T-helper 9 cell (primary cell): ENCODE measurements around the gene SRRM1.
"Not testable (repeated sequence)": the region's sequence is repeated elsewhere in the genome, so short reads cannot be mapped to it uniquely, and the experiment has no call there.

ENCODE experiments used
- DNase-seq: peaks from one replicate; pipeline ENCODE4 v3.0.0-alpha.2; 2020

SRRM1 gene

GRCh38 chr1:24695202-24695974, 52.3 kb downstream of the SRRM1 start:
- no peak for DNase-seq

GRCh38 chr1:24696041-24696755, 53.1 kb downstream of the SRRM1 start:
- DNase-seq = no peak

DNA sequence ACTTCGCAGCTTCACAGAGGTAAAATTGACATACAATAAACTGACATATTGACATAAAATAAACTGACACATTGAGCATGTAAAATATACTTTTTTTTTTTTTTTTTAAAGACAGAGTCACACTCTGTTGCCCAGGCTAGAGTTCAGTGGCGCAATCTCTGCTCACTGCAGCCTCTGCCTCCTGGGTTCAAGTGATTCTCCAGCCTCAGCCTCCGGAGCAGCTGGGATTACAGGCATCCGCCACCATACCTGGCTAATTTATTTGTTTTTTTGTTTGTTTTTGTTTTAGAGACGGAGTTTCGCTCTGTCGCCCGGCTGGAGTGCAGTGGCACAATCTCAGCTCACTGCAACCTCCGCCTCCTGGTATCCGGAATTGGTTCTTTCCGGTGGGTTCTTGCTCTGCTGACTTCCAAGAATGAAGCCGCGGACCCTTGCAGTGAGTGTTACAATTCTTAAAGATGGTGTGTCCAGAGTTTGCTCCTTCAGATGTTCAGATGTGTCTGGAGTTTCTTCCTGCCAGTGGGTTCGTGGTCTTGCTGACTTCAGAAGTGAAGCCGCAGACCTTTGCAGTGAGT, 53.7 kb downstream of the SRRM1 start:
- DNase-seq = no peak

GRCh38 chr1:24697453-24698001, 54.4 kb downstream of the SRRM1 start:
- not testable (repeated sequence) for DNase-seq

DNA sequence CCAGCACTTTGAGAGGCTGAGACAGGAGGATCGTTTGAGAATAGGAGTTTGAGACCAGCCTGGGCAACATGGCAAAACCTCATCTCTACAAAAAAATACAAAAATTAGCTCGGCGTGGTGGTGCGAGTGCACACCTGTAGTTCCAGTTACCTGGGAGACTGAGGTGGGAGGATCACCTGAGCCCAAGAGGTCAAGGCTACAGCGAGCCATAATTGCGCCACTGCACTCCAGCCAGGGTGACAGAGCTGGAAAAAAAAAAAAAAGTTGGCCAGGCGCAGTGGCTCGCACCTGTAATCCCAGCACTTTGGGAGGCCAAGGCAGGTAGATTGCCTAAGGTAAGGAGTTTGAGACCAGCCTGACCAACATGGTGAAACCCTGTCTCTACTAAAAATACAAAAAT, 55.2 kb downstream of the SRRM1 start:
- not testable (repeated sequence) for DNase-seq

DNA sequence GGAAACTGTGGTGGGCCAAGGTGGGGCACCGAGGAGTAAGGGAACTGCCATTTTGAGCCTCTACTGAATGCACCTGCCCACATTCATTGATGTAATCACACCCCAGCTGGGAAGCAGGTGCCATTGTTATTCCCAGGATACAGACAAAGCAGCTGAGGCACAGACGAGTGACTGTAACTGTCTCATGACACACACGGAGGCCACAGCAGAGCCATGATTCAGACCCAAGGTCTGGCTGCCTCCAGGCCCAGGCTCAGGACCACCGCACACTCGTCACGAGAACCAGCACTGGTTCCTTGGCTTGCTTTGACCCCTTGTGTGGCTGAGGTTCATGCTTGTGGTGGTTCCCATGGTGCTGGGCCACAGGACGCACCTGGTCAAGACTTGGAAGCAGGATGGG, 56.5 kb downstream of the SRRM1 start:
- DNase-seq = no peak

DNA sequence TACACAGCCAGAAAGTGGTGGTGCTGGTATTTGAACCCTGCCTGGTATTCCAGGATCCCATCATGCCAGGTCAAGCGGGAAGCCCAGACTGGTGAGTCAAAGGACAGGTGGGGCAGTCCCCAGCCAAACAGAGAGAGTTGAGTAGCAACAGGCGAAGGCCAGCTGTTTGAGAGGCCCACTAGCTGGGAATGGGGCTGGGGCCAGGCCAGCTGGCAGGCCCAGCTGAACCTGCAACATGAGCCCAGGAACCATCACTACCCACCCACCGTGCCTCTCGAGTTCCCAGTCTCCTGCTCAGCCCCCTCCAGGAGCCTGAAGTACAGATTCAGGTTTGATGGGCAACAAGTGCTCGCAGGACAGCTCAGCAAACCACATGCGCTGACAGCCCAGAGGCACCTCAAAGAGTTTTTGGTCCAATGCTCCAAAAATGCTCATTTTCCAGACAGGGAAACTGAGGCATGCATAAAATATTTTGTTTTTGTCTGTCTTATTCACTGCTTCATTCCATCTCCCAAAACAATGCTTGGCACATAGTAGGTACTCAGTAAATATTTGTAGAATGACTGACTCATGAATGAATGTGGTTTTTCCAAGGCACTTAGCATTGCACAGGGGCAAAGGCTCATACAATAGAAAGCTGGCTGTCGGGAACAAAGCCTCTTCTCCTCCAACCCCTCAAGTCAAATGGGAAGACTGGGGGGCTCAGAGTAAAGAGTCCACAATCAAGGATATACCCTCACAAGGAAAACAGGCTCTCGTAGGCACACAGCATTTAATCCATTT, 59.6 kb downstream of the SRRM1 start:
- no peak for DNase-seq

DNA sequence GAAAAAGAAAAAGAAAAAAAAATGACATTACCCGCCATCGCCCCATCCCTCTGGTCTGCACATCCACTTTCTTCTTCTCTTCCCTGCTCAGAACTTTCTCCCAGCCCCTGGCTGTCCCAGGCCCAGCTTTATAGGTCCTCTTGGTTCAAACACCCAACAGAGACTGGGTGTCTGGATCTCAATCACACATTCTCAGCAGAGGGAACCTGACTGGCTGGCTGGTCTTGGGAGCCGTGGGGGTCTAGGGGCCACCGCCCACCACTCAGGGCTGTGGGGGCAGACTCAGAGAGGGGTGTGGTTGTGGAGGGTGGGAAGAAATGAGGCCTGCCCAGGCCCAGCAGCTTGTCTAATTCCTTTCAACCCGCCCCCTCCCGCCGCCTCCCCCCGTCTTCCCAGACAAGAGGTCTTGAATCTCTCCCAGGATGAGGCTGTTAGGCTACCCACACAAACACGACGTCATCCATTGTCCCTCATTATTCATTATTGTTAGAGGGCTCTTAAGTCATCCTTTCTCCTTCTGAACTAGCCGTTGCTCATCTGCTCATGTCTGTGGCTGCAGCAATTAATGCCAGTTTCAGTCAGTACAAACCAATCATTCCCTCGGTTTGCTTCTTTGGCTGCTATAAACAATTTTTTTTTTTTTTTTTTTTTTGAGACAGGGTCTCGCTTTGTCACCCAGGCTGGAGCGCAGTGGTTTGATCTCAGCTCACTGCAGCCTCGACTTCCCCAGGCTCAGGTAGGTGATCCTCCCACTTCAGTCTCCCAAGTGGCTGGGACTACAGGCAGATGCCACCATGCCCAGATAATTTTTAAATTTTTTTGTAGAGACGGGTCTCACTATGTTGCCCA, 61.5 kb downstream of the SRRM1 start:
- no peak for DNase-seq

DNA sequence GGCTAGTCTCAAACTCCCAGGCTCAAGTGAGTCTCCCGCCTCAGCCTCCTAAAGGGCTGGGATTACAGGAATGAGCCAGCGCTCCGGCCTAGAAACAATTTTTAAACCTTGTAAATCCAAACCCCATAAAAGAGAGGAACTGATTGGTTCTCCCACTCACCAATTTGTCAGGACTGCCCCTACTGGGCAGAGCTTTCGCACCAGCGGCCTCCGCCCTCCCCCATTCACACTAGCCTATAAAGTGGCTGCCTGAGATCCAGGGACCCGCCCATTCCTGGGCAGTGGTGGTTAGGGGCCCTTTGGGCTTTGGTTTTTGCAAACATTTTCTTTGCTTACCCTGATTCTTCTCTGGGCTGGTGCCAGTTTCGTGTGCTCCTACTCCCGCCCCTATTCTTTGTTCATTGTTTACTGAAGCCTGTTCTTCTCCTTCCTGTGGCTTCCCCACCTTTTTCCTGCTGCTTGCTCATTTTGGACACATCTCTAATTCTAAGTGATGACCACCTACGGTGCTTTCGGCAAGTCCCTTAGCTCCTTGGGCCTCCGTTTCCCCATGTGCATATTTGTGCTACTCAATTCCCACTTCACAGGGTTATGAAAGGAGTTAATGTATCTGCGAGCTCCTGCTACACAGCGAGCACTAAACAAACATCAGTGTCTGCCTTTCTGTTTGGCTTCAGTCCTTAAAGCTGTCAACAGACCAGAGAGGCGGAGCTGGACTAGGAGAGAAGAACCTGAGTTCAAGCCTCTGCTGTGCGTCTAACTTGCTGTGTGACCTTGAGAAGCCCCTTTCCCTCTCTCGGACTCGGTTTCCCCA, 62.4 kb downstream of the SRRM1 start:
- no peak for DNase-seq

- DNase-seq = not testable (repeated sequence)
Observed at GRCh38 chr1:24706074-24706389, 62.9 kb downstream of the SRRM1 start.

- DNase-seq = no peak
Observed at GRCh38 chr1:24707687-24708086, 64.6 kb downstream of the SRRM1 start.

GRCh38 chr1:24708938-24709337, 65.8 kb downstream of the SRRM1 start:
- no peak for DNase-seq

- no peak for DNase-seq
Observed at GRCh38 chr1:24709791-24710441, 66.8 kb downstream of the SRRM1 start.

DNA sequence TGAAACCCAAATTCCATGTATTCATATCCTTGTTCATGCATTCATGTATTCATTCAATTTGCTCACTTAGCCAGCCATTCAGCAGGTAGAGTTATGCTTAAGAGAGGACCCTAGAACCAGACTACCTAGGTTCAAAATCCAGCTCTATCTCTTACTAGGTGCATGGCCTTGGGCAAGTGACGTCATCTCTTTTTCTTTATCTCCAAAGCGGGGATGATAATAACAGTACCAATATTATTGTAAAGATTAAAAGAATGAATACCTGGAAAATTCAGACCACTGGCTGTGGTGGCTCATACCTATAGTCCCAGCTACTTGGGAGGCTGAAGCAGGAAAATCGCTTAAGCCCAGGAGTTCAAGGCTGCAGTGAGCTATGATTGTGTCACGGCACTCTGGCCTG, 68.2 kb downstream of the SRRM1 start:
- no peak for DNase-seq

GRCh38 chr1:24713176-24713575, 70.1 kb downstream of the SRRM1 start:
- DNase-seq = no peak

- no peak for DNase-seq
Observed at GRCh38 chr1:24713736-24714135, 70.6 kb downstream of the SRRM1 start.

DNA sequence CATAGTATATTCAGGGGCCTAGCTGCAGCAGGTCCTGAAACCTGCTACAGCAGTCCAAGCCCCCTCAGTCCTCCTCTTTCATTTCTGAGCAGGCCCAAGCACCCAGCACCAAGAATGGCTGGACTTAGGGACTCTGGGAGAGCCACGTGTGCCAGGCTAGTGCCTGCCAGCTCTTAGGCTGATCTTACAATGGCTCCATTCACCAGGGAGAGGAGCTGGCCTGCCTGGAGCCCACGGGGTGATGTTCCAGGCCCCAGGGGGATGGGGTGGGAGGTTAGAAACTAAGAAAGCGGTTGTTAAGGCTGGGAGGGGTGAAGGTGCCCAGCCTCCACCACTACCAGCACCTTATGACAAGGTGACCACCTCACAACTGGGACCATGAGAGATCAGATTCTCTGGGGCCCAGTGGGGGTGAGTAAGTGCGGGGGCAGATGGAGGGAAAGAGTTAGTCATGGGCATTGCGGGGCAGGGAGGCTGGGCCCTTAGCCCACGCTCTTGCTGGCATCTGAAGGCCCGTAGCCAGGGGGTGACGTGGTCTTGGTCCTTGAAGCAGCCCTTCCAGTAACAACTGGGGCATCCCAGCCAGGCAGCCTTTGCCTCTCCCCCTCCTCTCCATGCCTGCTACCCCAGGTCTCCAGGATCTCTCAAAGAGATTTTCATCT, 71.9 kb downstream of the SRRM1 start:
- no peak for DNase-seq

- DNase-seq = no peak
Observed at GRCh38 chr1:24715658-24716057, 72.6 kb downstream of the SRRM1 start.

DNA sequence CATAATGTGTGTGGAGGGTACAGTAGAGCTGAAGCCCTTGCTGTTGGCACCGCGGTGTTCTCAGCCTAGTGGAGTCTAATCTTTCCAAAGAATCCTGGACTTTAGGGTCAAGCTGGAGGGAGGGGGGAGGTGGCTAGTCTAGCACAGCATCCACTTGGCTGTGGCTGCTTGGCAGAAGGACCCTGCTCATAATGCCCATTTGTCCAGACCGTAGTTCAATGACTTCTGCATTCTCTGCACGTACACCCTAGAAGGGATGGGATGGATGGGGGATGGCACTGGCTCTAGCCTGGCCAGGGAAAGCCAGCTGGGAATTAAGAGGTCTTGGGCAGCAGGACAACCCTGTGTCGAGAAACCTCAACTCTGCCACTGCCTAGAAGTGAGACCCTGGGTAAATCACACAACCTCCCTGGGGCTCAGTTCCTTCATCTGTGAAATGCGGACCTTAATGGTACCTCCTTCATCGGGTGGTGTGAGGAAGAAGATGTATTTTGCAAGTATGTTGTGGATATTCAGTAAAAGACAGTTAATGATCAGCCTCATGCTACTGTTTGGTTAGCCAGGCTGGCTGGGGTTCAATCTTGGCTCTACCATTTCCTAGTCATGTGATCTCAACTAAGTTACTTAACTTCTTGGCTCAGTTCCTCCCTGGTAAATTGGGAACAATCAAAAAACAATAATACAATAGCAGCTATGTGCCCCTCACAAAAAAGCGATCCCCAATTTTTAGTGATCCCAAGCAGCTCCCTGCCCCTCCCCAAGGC, 75.0 kb downstream of the SRRM1 start:
- DNase-seq = no peak
